HUES64 (cell line): ENCODE measurements around the gene ZBTB14.

ENCODE experiments used
- H3K27ac ChIP-seq: 2 replicates; pipeline ENCODE4 v1.7.0; 2013; ENCODE audit warnings: low read depth, low read length, inconsistent platforms
- H3K27me3 ChIP-seq: 2 replicates; pipeline ENCODE4 v1.6.1; 2013; ENCODE audit warnings: mild to moderate bottlenecking, low read length; ENCODE audit not compliant: insufficient read depth
- H3K36me3 ChIP-seq: 2 replicates; pipeline ENCODE4 v1.6.1; 2013; ENCODE audit warnings: mild to moderate bottlenecking, low read length; ENCODE audit not compliant: insufficient read depth
- H3K4me1 ChIP-seq: 2 replicates; pipeline ENCODE4 v1.6.1; 2013; ENCODE audit warnings: mild to moderate bottlenecking, low read length, moderate library complexity; ENCODE audit not compliant: insufficient read depth
- H3K4me3 ChIP-seq: 2 replicates; pipeline ENCODE4 v1.5.1; 2013; ENCODE audit warnings: mild to moderate bottlenecking, low read length, moderate library complexity
- H3K9ac ChIP-seq: 2 replicates; pipeline ENCODE4 v1.6.1; 2013; ENCODE audit warnings: mild to moderate bottlenecking, low read depth, low read length
- H3K9me3 ChIP-seq: 2 replicates; pipeline ENCODE4 v1.6.1; 2013; ENCODE audit warnings: low read depth, low read length; ENCODE audit not compliant: insufficient read depth
- WGBS: fragments of 150-250, 120-280 bp; methylation state at CpG from one replicate; pipeline ENCODE4 v1.1.7; 2013; ENCODE audit warnings: missing lambda C conversion rate; 5-methylcytosine and 5-hydroxymethylcytosine counted together

ZBTB14 gene

GRCh38 chr18:5303636-5304035 lies 8.1 kb upstream of the ZBTB14 start:
- Histone ChIP-seq H3K9ac (no peak overlapping the region), H3K9me3 (no peaks in the 10 kb centered on the region), H3K36me3 (no peaks in the 10 kb centered on the region), H3K27ac (no peak overlapping the region), H3K4me1 (no peaks in the 10 kb centered on the region), H3K4me3 (no peak overlapping the region), H3K27me3 (peaks cover 19% of the 10 kb centered on the region; the same call in 1 of the 2 replicates)
- WGBS: no CpG with 5 or more reads among the region's 1 CpG

- H3K36me3 ChIP-seq: no peaks in the 10 kb centered on the region
- H3K9me3 ChIP-seq: no peaks in the 10 kb centered on the region
- H3K4me1 ChIP-seq: no peaks in the 10 kb centered on the region
- H3K27ac ChIP-seq: no peak overlapping the region
- H3K9ac ChIP-seq: no peak overlapping the region
- WGBS: 93% methylated on average over 4 of the region's 4 CpGs
- H3K4me3 ChIP-seq: no peak overlapping the region
- H3K27me3 ChIP-seq: peaks cover 29% of the 10 kb centered on the region
Observed at GRCh38 chr18:5302606-5303005, 7.1 kb upstream of the ZBTB14 start.

- WGBS: 89% methylated on average over 4 of the region's 4 CpGs
- Histone ChIP-seq H3K9ac (no peak overlapping the region), H3K4me3 (no peak overlapping the region)
Observed at GRCh38 chr18:5300476-5301010, 5.0 kb upstream of the ZBTB14 start.

GRCh38 chr18:5298156-5298852 lies 2.8 kb upstream of the ZBTB14 start:
- Histone ChIP-seq H3K9me3 (no peaks in the 10 kb centered on the region), H3K27me3 (peaks cover 33% of the 10 kb centered on the region), H3K4me3 (no peak overlapping the region), H3K27ac (no peak overlapping the region), H3K9ac (no peak overlapping the region), H3K4me1 (peaks cover 11% of the 10 kb centered on the region; the same call in 1 of the 2 replicates), H3K36me3 (no peaks in the 10 kb centered on the region)
- WGBS: 86% methylated on average over 16 of the region's 16 CpGs

More at GRCh38 chr18:5300476-5301010, 5.0 kb upstream of the ZBTB14 start:
- no peak overlapping the region for H3K27ac ChIP-seq
- H3K27me3 ChIP-seq: peaks cover 38% of the 10 kb centered on the region
- H3K9me3 ChIP-seq: no peaks in the 10 kb centered on the region
- no peaks in the 10 kb centered on the region for H3K36me3 ChIP-seq
- peaks cover 4% of the 10 kb centered on the region; the same call in 1 of the 2 replicates for H3K4me1 ChIP-seq

- H3K27ac ChIP-seq: no peak overlapping the region
- peaks cover 3% of the 10 kb centered on the region for H3K36me3 ChIP-seq
- H3K27me3 ChIP-seq: peaks cover 32% of the 10 kb centered on the region
- no peak overlapping the region for H3K9ac ChIP-seq
- 95% methylated on average over 12 of the region's 12 CpGs for WGBS
- H3K9me3 ChIP-seq: no peaks in the 10 kb centered on the region
- no peak overlapping the region for H3K4me3 ChIP-seq
- H3K4me1 ChIP-seq: peaks cover 11% of the 10 kb centered on the region; the same call in 1 of the 2 replicates
Observed at GRCh38 chr18:5297597-5297996, 2.1 kb upstream of the ZBTB14 start.

GRCh38 chr18:5296706-5297320 lies 1.3 kb upstream of the ZBTB14 start:
- Histone ChIP-seq H3K9me3 (no peaks in the 10 kb centered on the region), H3K4me1 (peaks cover 11% of the 10 kb centered on the region; the same call in 1 of the 2 replicates), H3K4me3 (peak overlapping the region; percentile 96), H3K9ac (peak overlapping the region; percentile 85), H3K27me3 (peaks cover 29% of the 10 kb centered on the region), H3K27ac (peak overlapping the region; percentile 81; the same call in 1 of the 2 replicates), H3K36me3 (peaks cover 11% of the 10 kb centered on the region)
- WGBS: 7% methylated on average over 36 of the region's 36 CpGs

- WGBS: under 1% methylated on average over 95 of the region's 95 CpGs
- Histone ChIP-seq H3K4me3 (peak overlapping the region; percentile 96), H3K4me1 (peaks cover 11% of the 10 kb centered on the region; the same call in 1 of the 2 replicates), H3K36me3 (peaks cover 17% of the 10 kb centered on the region), H3K9me3 (no peaks in the 10 kb centered on the region), H3K9ac (peak overlapping the region; percentile 85), H3K27ac (peak overlapping the region; percentile 86; the same call in 1 of the 2 replicates), H3K27me3 (peaks cover 29% of the 10 kb centered on the region)
Observed at GRCh38 chr18:5295981-5296705, 617 bp upstream of the ZBTB14 start.

- Histone ChIP-seq H3K9ac (peak overlapping the region; percentile 91), H3K27ac (peak overlapping the region; percentile 88), H3K4me3 (peak overlapping the region; percentile 96), H3K36me3 (peaks cover 32% of the 10 kb centered on the region), H3K4me1 (peaks cover 11% of the 10 kb centered on the region; the same call in 1 of the 2 replicates), H3K27me3 (peaks cover 27% of the 10 kb centered on the region), H3K9me3 (no peaks in the 10 kb centered on the region)
- WGBS: 1% methylated on average over 57 of the region's 58 CpGs
Observed at GRCh38 chr18:5294457-5295230, 882 bp downstream of the ZBTB14 start.

- H3K27ac ChIP-seq: no peak overlapping the region
- WGBS: 72% methylated on average over 5 of the region's 5 CpGs
- peak overlapping the region; percentile 91; the same call in 1 of the 2 replicates for H3K9ac ChIP-seq
Observed at GRCh38 chr18:5294113-5294456, 1.4 kb downstream of the ZBTB14 start.

GRCh38 chr18:5288517-5288935 lies 7.0 kb downstream of the ZBTB14 start:
- 38% methylated on average over 2 of the region's 2 CpGs for WGBS
- no peak overlapping the region for H3K9ac ChIP-seq
- H3K36me3 ChIP-seq: peaks cover 36% of the 10 kb centered on the region
- peaks cover 18% of the 10 kb centered on the region for H3K4me1 ChIP-seq
- no peaks in the 10 kb centered on the region for H3K27me3 ChIP-seq
- H3K9me3 ChIP-seq: no peaks in the 10 kb centered on the region
- no peak overlapping the region for H3K4me3 ChIP-seq
- no peak overlapping the region for H3K27ac ChIP-seq

More at GRCh38 chr18:5294113-5294456, 1.4 kb downstream of the ZBTB14 start:
- peak overlapping the region; percentile 96 for H3K4me3 ChIP-seq
- peaks cover 22% of the 10 kb centered on the region for H3K27me3 ChIP-seq
- peaks cover 36% of the 10 kb centered on the region for H3K36me3 ChIP-seq
- H3K4me1 ChIP-seq: peaks cover 12% of the 10 kb centered on the region
- no peaks in the 10 kb centered on the region for H3K9me3 ChIP-seq
